HepG2 (cell line): ENCODE measurements around the gene CLASP1. TPM values are rescaled to one million over a fixed set of nuclear protein-coding genes. Genes with fewer than 3 reads are reported as not detected.
A peak's percentile ranks its signal among the peaks of the same experiment; 100 is the strongest.

Experiments used
- ASH2L ChIP-seq: fragments of 300-600, 200-600 bp; sonication (generic); IDR thresholded peaks from 2 replicates; pipeline ENCODE4 v1.7.0; 2017; ENCODE audit warnings: low read depth, mild to moderate bottlenecking, moderate library complexity, mixed read lengths, low read length; ENCODE audit not compliant: insufficient read length
- ATF1 ChIP-seq: IDR thresholded peaks from 2 replicates; pipeline ENCODE4 v1.6.1; 2016; ENCODE audit warnings: mild to moderate bottlenecking, control low read depth
- CREB1 ChIP-seq, 2 experiments: fragments of 450-650 bp in 1 of 2; IDR thresholded peaks; 2 replicates each; pipeline ENCODE4 v1.6.1; 2016 to 2017; ENCODE audit warnings: control low read depth in 1 of 2, mild to moderate bottlenecking in 1 of 2, missing compliant biosample characterization in 1 of 2, missing genetic modification characterization in 1 of 2
- GZF1 ChIP-seq: sonication (generic); formaldehyde crosslinking; IDR thresholded peaks from 2 replicates; pipeline ENCODE4 v1.5.1; 2020; ENCODE audit warnings: mild to moderate bottlenecking, missing genetic modification reagents
- HMG20A ChIP-seq: IDR thresholded peaks from 2 replicates; pipeline ENCODE4 v1.6.1; 2016; ENCODE audit warnings: borderline replicate concordance
- MEF2D ChIP-seq: sonication (generic); formaldehyde crosslinking; IDR thresholded peaks from 2 replicates; pipeline ENCODE4 v1.5.1; 2020; ENCODE audit warnings: mild to moderate bottlenecking, missing genetic modification reagents
- MIER2 ChIP-seq: IDR thresholded peaks from 2 replicates; pipeline ENCODE4 v1.6.1; 2016; ENCODE audit warnings: missing biosample characterization, missing genetic modification reagents
- MLLT10 ChIP-seq: sonication (generic); formaldehyde crosslinking; IDR thresholded peaks from 2 replicates; pipeline ENCODE4 v1.4.0; 2020; ENCODE audit warnings: missing genetic modification reagents
- NR2F2 ChIP-seq: IDR thresholded peaks from 2 replicates; pipeline ENCODE4 v1.6.1; 2012; ENCODE audit warnings: low read depth, inconsistent platforms, borderline replicate concordance
- RARA ChIP-seq: IDR thresholded peaks from 2 replicates; pipeline ENCODE4 v1.6.1; 2016; ENCODE audit warnings: missing genetic modification reagents, missing compliant biosample characterization
- ZNF12 ChIP-seq: sonication (generic); formaldehyde crosslinking; IDR thresholded peaks from 2 replicates; pipeline ENCODE4 v1.5.0; 2020; ENCODE audit warnings: missing genetic modification reagents
- ZNF510 ChIP-seq: sonication (generic); formaldehyde crosslinking; IDR thresholded peaks from 2 replicates; pipeline ENCODE4 v1.4.0; 2020; ENCODE audit warnings: low read depth, mild to moderate bottlenecking, missing genetic modification reagents
- ZNF841 ChIP-seq: sonication (generic); formaldehyde crosslinking; IDR thresholded peaks from 2 replicates; pipeline ENCODE4 v1.8.1; 2023; ENCODE audit warnings: missing genetic modification reagents, borderline replicate concordance
- polyA plus RNA-seq, 8 experiments: library from polyadenylated mRNA; depleted of rRNA in 3 of 8; stranded (reverse) in 7 of 8; unstranded in 1 of 8; fragments of >200 nt; fragmentation: Illumina TruSeq in 4 of 8; extraction: Trizol in 4 of 8; gene quantifications; 2 replicates each; pipeline versions ENCODE4 v1.2.1 to v1.2.3, GENCODE V29; 2011 to 2016; ENCODE audit warnings: low read depth in 4 of 8, missing spikeins in 1 of 8, mixed read lengths in 1 of 8; ENCODE audit not compliant: insufficient read depth in 1 of 8
- total RNA-seq, 5 experiments: library from RNA; depleted of rRNA; stranded (reverse); fragments of >200 nt; fragmentation: Illumina TruSeq; extraction: Trizol; gene quantifications; 2 replicates each; pipeline ENCODE4 v1.2.3, GENCODE V29; 2016; ENCODE audit warnings: low read depth in 1 of 5
- TF ChIP-seq, protein P1 (sequence below): sonication (generic); formaldehyde crosslinking; IDR thresholded peaks from 2 replicates; pipeline ENCODE4 v1.5.0; 2020; ENCODE audit warnings: mild to moderate bottlenecking, missing genetic modification reagents, borderline replicate concordance
- TF ChIP-seq, protein P2 (sequence below): IDR thresholded peaks from 2 replicates; pipeline ENCODE4 v1.4.0; 2020; ENCODE audit warnings: mild to moderate bottlenecking, missing genetic modification reagents
- TF ChIP-seq, protein P3 (sequence below): sonication (generic); formaldehyde crosslinking; IDR thresholded peaks from 2 replicates; pipeline ENCODE4 v1.4.0; 2020; ENCODE audit warnings: missing genetic modification reagents
- TF ChIP-seq, protein P4 (sequence below): sonication (generic); formaldehyde crosslinking; IDR thresholded peaks from 2 replicates; pipeline ENCODE4 v1.4.0; 2020; ENCODE audit warnings: low read depth, missing genetic modification reagents

The CLASP1 gene
- total and polyA plus RNA-seq, 2 of the 13 experiments (the other 11 are each of a cell fraction or from before 2014, with no cell fraction given), result 11.7 to 47.9 TPM

DNA sequence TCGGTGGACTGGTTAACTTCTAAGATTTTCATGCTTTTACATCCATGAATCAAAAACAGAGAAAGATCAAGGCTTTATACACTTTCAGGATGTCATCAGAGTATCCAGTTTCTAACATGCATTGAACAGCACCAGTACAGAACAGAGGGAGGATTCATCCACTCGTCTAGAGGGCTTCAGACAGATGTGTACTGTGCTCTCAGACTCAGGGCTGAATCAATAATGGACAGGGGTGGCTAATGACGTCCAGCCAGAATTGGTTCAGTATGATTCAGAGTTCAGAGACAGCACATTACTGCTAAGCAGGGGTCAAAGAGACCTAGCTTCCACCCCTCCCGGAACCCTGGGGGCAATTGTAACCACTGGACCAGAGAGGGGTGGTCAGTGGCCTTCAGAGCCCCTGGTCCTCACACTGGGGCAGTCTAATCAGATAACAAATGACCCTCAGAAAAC lies 81.3 kb downstream of the CLASP1 start (continued):
- TF ChIP-seq, protein P1, sequence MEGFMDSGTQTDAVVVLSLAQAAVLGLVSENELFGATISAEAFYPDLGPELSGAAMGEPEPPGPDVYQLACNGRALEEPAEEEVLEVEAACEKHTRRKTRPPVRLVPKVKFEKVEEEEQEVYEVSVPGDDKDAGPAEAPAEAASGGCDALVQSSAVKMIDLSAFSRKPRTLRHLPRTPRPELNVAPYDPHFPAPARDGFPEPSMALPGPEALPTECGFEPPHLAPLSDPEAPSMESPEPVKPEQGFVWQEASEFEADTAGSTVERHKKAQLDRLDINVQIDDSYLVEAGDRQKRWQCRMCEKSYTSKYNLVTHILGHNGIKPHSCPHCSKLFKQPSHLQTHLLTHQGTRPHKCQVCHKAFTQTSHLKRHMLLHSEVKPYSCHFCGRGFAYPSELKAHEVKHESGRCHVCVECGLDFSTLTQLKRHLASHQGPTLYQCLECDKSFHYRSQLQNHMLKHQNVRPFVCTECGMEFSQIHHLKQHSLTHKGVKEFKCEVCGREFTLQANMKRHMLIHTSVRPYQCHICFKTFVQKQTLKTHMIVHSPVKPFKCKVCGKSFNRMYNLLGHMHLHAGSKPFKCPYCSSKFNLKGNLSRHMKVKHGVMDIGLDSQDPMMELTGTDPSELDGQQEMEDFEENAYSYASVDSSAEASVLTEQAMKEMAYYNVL (CRISPR knock-in tag), result peak; percentile 81; the same call in 1 of the 2 replicates
- TF ChIP-seq ZNF841 (CRISPR knock-in tag) (no peak), NR2F2 (peak; percentile 45; the same call in 1 of the 2 replicates), MIER2 (CRISPR knock-in tag) (peak; percentile 77; the same call in 1 of the 2 replicates), RARA (CRISPR knock-in tag) (peak; percentile 90), MLLT10 (no peak), ZNF510 (CRISPR knock-in tag) (0 out of 2 replicates have a peak, but pooled peaks have one; percentile 57), ASH2L (peak; percentile 50), GZF1 (CRISPR knock-in tag) (no peak), HMG20A (peak; percentile 59; the same call in 1 of the 2 replicates), ATF1 (peak; percentile 57), MEF2D (CRISPR knock-in tag) (peak; percentile 53; the same call in 1 of the 2 replicates), CREB1 (IDR thresholded peaks at IDR 0.05) (peak; percentile 59; the same call in 1 of the 2 replicates), CREB1 (CRISPR knock-in tag; IDR thresholded peaks at IDR 0.05) (peak; percentile 83), ZNF12 (CRISPR knock-in tag) (peak; percentile 49; the same call in 1 of the 2 replicates)
- TF ChIP-seq, protein P2, sequence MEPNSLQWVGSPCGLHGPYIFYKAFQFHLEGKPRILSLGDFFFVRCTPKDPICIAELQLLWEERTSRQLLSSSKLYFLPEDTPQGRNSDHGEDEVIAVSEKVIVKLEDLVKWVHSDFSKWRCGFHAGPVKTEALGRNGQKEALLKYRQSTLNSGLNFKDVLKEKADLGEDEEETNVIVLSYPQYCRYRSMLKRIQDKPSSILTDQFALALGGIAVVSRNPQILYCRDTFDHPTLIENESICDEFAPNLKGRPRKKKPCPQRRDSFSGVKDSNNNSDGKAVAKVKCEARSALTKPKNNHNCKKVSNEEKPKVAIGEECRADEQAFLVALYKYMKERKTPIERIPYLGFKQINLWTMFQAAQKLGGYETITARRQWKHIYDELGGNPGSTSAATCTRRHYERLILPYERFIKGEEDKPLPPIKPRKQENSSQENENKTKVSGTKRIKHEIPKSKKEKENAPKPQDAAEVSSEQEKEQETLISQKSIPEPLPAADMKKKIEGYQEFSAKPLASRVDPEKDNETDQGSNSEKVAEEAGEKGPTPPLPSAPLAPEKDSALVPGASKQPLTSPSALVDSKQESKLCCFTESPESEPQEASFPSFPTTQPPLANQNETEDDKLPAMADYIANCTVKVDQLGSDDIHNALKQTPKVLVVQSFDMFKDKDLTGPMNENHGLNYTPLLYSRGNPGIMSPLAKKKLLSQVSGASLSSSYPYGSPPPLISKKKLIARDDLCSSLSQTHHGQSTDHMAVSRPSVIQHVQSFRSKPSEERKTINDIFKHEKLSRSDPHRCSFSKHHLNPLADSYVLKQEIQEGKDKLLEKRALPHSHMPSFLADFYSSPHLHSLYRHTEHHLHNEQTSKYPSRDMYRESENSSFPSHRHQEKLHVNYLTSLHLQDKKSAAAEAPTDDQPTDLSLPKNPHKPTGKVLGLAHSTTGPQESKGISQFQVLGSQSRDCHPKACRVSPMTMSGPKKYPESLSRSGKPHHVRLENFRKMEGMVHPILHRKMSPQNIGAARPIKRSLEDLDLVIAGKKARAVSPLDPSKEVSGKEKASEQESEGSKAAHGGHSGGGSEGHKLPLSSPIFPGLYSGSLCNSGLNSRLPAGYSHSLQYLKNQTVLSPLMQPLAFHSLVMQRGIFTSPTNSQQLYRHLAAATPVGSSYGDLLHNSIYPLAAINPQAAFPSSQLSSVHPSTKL (CRISPR knock-in tag), result peak; percentile 86
- TF ChIP-seq, protein P3, sequence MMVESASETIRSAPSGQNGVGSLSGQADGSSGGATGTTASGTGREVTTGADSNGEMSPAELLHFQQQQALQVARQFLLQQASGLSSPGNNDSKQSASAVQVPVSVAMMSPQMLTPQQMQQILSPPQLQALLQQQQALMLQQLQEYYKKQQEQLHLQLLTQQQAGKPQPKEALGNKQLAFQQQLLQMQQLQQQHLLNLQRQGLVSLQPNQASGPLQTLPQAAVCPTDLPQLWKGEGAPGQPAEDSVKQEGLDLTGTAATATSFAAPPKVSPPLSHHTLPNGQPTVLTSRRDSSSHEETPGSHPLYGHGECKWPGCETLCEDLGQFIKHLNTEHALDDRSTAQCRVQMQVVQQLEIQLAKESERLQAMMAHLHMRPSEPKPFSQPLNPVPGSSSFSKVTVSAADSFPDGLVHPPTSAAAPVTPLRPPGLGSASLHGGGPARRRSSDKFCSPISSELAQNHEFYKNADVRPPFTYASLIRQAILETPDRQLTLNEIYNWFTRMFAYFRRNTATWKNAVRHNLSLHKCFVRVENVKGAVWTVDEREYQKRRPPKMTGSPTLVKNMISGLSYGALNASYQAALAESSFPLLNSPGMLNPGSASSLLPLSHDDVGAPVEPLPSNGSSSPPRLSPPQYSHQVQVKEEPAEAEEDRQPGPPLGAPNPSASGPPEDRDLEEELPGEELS (CRISPR knock-in tag), result peak; percentile 67; the same call in 1 of the 2 replicates
- TF ChIP-seq, protein P4, sequence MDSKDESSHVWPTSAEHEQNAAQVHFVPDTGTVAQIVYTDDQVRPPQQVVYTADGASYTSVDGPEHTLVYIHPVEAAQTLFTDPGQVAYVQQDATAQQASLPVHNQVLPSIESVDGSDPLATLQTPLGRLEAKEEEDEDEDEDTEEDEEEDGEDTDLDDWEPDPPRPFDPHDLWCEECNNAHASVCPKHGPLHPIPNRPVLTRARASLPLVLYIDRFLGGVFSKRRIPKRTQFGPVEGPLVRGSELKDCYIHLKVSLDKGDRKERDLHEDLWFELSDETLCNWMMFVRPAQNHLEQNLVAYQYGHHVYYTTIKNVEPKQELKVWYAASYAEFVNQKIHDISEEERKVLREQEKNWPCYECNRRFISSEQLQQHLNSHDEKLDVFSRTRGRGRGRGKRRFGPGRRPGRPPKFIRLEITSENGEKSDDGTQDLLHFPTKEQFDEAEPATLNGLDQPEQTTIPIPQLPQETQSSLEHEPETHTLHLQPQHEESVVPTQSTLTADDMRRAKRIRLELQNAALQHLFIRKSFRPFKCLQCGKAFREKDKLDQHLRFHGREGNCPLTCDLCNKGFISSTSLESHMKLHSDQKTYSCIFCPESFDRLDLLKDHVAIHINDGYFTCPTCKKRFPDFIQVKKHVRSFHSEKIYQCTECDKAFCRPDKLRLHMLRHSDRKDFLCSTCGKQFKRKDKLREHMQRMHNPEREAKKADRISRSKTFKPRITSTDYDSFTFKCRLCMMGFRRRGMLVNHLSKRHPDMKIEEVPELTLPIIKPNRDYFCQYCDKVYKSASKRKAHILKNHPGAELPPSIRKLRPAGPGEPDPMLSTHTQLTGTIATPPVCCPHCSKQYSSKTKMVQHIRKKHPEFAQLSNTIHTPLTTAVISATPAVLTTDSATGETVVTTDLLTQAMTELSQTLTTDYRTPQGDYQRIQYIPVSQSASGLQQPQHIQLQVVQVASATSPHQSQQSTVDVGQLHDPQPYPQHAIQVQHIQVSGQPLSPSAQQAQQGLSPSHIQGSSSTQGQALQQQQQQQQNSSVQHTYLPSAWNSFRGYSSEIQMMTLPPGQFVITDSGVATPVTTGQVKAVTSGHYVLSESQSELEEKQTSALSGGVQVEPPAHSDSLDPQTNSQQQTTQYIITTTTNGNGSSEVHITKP (CRISPR knock-in tag), result peak; percentile 90
